Stimulated activated CD8-positive, alpha-beta memory T cell treated with anti-CD3 and anti-CD28 coated beads, Interleukin-4, amount 100 ng/mL, for 48 hours (primary cell): ENCODE data around the gene DNAJB4.
"Not testable (repeated sequence)": the region's sequence is repeated elsewhere in the genome, so short reads cannot be mapped to it uniquely, and the experiment has no call there.

Experiments used
- DNase-seq: peaks from one replicate; pipeline ENCODE4 v3.0.0-alpha.2; 2020

Gene DNAJB4

DNA sequence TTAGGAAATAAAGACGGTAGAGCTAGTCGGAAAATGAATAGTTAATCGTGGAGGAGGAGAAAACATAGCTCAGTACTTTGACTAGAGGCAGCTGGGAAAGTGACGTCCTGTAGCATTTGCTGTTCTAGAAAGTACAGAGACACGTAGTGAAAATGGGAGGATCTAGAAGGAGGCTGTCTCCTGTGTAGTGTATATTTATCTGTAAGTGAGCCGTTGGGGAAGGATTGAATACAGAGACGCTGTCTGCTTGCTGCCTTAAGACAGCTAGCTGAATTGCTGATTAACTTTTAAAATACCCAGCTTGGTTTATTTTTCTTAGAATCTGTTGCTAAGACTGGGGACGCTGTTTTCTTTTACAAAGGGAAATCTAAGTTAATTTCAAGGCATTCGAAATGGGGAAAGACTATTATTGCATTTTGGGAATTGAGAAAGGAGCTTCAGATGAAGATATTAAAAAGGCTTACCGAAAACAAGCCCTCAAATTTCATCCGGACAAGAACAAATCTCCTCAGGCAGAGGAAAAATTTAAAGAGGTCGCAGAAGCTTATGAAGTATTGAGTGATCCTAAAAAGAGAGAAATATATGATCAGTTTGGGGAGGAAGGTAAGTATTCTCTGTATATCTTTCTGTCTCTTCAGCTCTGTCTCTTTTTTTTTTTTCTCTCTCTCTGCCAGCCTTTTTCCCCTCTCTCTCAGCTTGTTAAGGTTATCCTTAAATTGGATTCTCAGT is at the start of gene DNAJB4:
Gene DNAJB4 (plus strand): TSS at position 221 of the 729 bp plus-strand sequence. CDS start 172 bp downstream, at position 393.
- DNase-seq: peak; percentile 50

DNA sequence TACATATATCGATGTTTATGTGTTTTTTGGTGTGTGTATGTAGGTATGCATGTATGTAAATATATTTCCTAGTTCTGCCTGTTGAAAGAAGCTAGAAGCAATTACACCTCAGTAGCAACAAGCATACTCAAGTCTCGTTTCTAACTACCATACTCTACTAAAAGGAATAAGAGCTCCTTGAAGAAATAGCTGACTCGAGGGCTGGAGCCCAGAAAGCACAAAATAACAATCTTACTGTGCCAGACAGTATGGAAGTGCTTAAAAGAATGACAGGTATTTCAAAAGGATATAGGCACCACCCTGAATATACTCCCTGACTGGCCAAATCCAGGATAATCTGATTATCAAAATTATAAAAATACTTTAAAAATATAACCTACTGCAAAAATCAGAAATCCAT is 49.0 kb upstream of the DNAJB4 start:
- DNase-seq: no peak

DNA sequence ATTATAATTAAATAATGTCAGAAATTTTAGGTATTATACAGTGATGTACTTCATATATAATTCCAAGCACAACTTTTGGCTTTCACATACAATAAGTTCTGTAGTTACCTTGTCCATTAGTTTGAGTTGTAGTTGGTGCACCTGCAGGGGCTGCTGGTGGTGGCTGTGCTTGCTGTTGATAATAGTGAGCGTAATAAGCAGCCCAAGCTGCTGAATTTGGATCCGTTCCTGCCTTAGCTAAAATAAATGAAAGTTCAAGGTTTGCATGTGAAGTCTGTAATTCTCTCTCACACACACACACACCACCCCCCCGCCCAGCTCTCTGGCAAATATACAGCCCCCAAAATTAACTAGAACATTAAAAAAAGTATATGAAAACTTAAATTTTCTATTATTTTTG is 48.3 kb upstream of the DNAJB4 start:
- DNase-seq: no peak

DNA sequence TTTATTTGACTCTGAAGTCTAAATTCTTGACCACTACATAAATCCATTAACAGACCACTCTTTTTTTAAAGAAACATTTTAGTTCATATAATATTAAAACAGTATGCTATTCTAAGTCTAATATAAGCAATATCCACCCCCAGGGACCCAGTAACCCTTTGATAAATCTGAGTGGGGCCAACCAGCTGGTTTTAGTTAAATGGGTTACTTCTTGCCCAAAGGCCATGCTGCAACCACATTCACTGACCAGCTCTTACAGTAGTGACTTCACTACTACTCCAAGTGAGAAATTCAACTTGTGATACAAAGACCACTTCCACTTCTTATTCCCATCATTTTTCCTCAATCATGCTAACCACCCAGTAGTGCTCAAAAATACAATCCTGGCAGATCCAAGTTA is 46.3 kb upstream of the DNAJB4 start:
- DNase-seq: no peak

DNA sequence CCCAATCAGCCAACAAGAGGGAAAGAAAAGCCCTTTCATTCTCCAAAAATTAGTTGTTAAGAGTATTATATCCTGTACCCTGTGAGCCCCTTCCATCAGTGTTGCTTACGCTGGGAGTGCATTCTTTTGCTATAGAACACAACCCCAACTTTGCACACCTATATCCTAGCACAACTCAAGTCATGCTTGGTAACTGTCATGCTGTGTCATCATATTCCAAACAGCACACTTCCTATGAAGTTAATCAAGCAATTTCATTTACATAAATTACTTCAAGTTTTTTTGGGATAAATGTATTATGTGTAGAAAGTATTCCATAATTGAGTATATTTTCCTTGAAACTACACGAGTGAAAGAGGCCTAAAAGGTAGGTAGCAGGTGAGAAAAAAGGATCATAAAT is 45.9 kb upstream of the DNAJB4 start:
- no peak for DNase-seq

DNA sequence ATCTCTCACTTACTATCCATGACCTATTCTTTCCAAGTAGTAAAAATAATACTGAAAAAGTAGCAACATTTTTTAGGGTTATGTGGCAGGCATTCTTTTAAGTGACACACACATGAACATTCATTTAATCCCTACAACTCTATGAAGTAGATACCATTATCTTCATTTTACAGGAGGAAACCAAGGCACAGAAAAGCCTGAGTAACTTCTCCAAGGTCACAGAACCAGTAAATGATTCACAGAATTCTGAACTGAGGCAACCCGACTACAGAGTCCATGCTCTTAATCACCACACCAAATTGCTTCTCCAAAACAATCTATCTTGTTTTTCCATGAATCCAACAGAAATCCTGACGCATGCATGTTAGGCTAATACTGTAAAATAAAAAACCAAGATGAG is 43.3 kb upstream of the DNAJB4 start:
- DNase-seq: no peak

DNA sequence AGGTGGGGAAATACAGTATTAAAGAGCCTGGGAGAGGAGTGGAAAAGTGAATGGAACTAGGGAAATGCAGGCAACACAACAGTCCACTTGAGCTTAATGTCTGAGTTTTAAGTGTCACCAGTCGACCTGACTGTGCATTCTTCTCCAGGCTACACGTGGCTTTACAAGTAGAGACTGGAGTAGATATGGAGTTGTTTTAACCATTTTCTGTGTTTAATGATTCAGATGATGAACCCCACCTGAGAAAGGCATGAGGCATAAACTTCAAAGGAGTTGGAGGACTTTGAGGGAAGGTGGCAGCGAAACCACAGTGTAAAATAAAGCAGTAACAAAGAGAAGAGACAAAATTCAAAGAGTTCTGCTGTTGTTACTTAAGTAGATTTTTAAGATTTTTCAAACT is 38.4 kb upstream of the DNAJB4 start:
- DNase-seq: no peak

DNA sequence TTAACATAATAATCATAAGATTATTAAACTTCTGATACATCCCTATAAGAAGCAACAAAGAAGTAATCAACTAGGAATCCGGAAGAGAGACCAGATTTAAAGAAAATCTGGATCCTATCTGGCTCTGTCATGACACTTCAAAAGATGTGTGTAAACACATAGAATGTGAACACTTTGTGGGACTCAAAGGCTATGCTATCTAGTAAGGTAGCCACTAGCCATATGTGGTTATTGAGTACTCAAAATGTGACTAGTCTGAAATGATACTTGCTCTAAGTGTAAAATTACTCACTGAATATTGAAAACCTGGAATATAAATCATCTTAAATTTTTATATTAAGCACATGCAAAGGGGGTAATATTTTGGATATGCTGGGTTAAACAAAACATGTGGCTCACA is 34.5 kb upstream of the DNAJB4 start:
- DNase-seq: no peak

DNA sequence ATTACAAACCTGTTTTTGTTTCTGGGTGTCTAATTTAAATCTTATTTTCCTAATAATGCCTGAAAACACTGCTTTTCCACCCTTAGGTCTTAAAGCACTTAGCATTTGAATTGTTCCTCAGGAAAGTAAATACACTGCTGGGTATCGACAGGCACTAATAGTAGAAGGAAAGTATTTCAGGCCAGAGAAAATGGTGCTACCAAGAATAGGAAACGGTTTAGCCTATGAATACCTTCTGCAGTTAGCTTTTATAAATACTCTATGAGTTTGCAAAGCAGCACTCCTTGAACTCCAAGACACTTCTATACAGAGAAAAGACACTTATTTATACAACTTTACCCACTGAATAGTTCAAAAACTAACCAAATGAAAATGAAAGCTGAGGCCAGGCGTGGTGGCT is 32.7 kb upstream of the DNAJB4 start:
- no peak for DNase-seq

DNA sequence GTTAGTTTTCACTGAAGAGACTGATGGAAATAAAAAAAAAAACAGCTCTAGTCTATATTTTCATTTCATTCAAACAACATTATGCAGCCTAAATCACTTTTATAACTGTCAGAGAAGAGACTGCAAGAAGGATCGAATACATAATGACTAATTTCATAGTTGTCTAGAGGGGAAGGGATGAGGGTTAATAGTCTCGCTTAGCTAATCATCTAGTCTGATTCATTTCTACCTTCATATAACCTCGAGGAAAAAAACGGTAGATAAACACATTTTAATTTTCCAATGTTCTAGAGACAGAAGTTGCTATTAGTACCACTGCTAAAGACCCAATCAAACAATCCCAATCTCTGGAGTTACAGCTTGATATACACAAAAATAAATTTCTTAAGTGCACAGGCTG is 29.4 kb upstream of the DNAJB4 start:
- no peak for DNase-seq

DNA sequence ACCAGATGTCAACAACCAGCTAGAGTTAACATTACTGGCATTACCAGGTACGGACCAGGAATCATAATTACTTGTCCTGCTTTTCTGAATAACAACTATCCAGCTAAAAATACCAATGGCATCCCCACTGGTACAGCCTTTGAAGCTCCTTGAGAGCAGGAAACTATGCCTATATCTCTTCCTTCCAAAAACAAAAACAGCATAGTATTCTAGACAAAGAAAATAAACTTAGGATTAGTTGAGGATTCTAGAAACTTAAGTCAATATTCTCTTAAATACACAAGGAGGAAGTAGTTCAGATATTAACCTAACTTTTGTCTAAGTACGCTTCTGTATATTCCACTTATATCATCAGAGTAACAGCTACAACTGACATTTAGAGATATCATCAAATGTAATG is 28.8 kb upstream of the DNAJB4 start:
- no peak for DNase-seq

DNA sequence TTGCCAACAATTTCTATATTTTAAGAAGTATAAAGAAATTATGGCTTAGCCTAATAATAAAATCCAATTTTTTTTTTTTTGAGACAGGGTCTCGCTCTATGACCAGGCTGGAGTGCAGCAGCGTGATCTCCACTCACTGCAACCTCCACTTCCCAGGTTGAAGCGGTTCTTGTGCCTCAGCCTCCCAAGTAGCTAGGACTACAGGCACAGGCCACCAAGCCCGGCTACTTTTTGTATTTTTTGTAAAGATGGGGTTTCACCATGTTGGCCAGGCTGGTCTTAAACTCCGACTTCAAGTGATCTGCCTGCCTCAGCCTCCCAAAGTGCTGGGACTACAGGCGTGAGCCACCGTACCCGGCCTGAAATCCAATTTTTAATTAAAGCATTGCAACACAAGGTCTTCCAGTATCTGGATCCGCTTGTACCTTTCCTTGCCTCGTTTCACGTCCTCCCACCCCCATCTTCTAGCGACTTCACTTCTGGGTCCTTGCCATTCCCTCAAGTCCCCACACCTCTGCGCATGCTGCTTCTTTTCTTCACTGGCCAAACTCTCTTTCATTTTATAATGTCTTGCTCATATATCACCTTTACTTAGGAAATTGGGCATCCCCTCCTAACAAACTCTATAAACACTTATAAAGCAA is 28.2 kb upstream of the DNAJB4 start:
- DNase-seq: no peak

DNA sequence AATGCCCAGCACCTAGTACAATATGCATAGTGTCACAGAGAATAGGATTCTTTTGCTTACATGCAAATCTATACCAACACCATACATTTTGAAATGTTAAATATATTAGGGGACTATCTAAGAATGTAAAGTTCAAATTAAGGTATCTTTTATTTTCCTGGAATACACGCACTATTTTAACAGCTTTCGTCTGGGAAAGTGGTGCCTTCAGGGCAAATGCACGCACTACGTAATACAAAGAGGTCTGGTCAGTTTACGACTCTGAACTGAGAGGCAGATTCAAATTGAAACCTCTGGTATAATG is 26.8 kb upstream of the DNAJB4 start:
- no peak for DNase-seq

DNA sequence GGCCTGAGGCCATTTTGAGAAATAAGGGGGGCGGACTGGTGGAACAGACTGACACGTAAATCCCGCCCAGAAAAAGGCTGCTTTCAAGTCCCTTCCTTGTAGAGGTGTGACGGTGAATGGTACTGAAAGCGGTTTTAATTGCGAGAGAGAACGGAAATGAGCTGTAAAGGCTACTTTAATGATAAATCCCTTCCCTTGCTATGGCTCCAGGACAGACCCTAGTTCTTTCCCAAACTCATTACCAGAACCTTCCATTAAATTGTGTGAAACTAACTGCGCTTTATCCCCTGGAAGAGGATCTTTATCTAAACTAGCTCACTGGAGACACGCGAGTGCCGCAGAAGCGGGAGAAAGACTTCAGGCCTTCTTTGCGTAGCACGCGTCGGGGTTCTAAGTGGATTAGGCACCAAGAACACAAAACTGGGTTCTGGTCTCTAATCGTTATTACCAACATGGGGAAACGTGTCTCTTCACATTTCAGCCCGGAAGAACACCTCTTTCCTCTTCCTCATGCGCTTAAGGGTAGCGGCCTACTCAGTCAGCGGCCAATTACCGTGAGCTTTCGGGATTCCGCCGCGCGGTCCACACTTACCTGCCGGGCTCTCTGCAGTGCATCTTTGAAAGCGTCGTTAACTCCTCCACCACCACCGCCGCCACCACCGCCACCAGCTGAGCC is 26.3 kb upstream of the DNAJB4 start:
- DNase-seq: peak; percentile 79

DNA sequence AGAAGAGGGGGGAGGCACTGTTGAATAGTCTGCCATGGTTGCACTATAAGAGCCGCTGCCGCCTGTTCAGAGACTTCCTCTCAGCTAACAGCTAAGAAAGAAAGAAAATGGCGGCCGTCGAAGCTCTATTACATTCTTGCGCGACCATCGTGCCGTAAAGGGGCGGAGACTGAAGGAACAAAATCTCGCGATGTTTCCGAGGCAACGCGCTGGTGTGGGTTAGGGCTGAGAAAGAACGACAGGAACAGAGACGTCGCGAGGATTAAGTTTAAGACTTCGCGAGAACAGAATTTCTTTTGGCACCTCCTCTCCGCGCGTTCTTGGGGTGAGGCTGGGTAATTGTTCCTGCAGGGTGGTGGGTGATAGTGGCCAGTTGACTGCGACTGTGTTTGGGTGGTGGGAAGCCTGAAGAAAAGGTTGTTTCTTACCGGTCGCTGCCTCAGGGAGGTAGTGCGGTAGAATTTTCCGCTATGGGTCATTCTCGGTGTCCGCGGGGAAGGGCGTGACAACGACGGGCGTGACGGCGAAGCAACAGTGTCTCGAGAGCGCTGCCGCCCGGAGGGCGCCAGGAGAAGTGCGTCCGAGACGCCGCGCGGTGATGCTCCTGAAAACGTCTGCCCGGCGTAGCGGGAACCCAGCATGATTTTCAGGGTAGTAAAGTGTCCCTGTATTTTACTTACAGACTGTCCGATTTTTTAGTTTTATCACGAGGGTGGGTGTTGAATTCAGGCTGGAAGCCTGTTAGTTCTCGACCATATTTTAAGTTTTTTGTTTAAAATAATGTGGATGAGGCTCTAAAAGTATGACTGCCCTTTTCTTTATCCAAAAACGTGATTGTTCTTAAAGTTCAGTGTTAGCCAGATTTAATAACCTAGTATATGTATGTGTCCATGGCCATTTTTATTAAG is 25.5 kb upstream of the DNAJB4 start, which contains the start of gene FUBP1:
Gene FUBP1 (minus strand): TSS at position 104 of the 908 bp plus-strand sequence. CDS start 68 bp downstream, at position 36.
- DNase-seq: peak; percentile 94

DNA sequence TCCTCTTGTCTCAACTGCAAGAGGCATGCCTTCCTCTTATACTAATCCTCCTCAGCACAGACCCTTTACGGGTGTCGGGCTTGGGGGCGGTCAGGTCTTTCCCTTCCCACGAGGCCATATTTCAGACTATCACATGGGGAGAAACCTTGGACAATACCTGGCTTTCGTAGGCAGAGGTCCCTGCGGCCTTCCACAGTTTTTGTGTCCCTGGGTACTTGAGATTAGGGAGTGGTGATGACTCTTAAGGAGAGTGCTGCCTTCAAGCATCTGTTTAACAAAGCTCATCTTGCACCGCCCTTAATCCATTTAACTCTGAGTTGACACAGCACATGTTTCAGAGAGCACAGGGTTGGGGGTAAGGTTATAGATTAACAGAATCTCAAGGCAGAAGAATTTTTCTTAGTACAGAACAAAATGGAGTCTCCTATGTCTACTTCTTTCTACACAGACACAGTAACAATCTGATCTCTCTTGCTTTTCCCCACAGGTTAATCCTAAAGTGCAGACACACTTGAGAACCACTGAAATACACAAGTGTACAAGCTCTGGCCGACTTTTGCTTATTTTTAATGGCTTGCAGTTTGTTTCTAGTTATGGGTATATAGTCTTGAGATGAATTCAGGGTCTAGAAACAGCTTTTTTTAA is 21.3 kb upstream of the DNAJB4 start:
- DNase-seq: not testable (repeated sequence)

DNA sequence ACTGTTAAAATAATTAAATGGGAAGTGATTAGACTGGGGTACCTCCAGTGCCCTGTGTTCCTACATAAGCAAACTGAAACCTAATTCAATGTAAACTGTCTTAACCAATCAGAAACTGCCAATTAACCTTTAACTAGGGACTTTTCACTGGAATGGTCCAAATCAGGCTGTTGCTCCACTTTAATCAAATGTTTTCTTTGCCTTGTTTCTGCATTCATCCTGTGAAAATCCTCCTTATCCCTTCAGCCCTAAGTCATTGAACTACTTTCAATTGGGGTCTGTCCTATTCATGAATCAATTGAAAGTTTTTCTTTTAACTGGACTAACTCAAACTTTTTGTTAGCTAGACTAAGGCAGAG is 20.8 kb upstream of the DNAJB4 start:
- DNase-seq: no peak

DNA sequence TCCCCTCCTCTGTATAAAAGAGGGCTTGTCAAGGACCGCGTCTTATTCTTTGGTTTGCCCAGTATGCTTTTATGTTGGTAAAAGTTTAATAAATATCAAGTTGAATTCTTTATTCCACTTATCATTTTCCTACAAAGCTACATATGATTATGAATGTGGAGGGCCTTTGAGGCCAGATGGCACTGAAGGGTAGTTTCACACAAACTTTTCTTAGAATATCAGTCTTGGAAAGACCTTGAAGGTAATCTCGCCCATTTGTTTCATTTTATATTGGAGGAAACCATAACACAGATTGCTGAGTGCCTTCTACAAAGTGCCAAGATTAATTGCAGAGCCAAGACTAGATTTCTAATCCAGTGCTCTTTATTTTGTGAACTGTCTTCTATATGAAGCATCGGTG is 20.1 kb upstream of the DNAJB4 start:
- no peak for DNase-seq

DNA sequence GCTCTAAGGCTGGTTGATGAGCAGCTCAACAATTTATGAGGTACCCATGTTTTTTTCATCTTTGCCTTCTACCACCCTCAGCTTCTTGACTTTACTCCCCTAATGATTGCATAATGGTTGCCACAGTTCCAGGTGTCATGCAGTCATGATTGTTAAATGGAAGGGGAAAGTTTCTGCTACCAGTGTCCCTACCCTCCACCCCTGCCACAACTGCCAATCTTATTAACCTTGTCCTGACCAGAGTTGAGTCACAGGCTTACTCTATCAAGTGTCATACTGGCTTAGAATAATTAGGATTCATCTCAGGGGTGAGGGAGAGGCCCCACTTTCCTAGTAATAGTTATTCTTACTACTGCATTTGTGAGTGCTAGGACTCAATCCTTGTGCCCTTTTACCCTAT is 17.9 kb upstream of the DNAJB4 start:
- no peak for DNase-seq

DNA sequence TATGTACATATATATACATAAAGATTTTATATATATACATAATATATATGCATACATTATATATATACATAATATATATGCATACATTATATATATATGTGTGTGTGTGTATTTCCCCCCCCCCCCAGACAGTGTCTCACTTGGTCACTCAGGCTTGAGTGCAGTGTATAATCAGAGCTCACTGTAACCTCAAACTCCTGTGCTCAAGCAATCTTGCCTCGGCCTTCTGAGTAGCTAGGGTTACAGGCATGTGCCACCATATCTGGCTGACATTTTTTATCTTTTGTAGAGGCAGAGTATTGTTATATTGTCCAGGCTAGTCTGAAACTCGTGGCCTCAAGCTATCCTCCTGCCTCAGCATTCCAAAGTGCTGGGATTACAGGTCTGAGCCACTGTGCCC is 16.8 kb upstream of the DNAJB4 start:
- no peak for DNase-seq

DNA sequence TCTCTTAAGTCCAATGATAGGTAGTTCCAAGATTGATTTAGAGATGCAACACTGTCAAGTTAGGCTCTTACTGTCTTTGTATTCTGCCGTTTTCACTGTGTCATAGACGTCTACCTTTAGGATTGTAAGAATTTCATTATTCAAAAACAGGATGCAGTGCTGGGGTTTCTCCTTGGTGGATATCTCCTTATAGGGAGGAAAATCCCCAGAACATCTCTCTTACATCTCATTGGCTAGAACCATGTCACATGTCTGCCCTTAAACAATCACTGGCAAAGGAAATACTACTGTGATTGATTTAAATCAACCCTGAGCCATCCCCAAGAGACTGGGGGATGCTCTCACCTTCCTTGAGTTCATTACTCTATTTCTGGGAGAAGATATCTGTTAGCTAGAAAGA is 15.0 kb upstream of the DNAJB4 start:
- DNase-seq: no peak

DNA sequence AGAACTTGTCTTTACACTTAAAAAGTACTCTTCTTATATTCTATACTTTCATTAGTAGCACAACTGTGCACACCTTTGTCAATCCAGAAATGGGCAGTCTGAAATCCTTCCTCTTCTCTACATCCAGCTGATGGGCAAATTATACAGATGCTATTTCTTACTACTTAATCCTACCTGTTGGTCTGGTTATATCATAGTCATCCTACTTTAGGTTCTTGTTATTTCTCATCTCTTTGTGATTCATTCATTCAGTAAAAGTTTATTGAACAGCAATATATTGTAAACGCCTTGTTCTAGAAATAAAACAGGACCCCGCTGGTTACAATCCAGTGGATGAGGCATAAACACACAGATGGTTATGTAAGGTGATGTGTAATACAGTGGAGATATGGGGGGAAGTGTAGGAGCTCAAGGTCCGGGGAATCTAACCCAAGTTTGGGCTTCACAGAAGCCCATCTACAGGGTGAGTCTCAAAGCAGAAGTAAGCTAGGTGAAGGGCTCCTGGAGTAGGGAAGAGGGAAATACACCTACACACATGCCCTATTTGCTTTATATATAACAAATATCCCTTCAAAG is 14.0 kb upstream of the DNAJB4 start:
- DNase-seq: no peak
